ENCODE measurements around the gene HOXB5.

DNA sequence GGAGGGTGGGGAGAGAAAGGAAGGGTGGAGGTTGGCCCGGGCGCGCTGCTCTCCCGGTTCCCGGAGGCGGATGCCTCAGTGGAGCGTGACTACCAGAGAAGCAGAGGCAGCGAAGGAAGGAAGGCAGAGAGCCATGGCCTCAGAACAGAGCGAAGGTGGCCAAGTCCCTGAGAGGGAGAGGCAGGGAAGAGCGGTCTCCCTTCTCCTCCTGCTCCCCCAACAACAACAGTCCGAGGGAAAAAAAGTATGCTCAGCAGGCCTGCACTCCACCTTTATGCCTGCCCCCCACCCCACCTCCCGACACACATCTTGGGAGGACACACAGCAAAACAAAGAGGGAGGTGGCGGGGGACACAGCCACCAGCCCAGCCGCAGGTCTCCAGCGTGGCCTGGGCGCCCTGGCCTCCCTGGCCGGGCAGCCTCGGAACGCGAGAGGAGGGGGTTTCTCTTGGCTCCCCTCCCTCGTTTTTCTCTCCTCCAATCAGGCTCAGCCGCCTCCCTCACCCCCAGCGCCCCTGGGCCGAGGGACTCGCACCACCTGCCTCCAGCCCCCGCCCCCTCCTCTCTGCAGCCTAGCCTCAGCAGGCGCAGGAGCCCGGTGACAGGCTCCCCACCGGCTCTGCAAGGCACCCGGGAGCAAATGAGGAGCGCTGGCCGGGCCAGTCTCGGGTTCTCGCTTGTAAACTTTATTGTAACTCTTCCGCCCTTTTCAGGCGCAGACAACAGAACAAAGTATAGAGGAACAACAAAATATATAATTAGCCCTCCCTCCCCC is 18.3 kb upstream of the HOXB5 start:
- TF ChIP-seq, protein P1, sequence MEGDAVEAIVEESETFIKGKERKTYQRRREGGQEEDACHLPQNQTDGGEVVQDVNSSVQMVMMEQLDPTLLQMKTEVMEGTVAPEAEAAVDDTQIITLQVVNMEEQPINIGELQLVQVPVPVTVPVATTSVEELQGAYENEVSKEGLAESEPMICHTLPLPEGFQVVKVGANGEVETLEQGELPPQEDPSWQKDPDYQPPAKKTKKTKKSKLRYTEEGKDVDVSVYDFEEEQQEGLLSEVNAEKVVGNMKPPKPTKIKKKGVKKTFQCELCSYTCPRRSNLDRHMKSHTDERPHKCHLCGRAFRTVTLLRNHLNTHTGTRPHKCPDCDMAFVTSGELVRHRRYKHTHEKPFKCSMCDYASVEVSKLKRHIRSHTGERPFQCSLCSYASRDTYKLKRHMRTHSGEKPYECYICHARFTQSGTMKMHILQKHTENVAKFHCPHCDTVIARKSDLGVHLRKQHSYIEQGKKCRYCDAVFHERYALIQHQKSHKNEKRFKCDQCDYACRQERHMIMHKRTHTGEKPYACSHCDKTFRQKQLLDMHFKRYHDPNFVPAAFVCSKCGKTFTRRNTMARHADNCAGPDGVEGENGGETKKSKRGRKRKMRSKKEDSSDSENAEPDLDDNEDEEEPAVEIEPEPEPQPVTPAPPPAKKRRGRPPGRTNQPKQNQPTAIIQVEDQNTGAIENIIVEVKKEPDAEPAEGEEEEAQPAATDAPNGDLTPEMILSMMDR (IDR thresholded peaks at IDR 0.05; ENCODE audit: low read depth, low read length), result no peak
- TF ChIP-seq EZH2phosphoT487 (IDR thresholded peaks at IDR 0.05; ENCODE audit: low read depth), result no peak
